Measurements from ENCODE around the gene TUBE1.
A peak's percentile ranks its signal among the peaks of the same experiment; 100 is the strongest.

TUBE1 gene

GRCh38 chr6:112030206-112030960 is 56.9 kb downstream of the TUBE1 start:
- no peak for ATAC-seq (ENCODE audit: insufficient read depth, low read depth)
- H3K79me2 ChIP-seq (ENCODE audit: insufficient read depth, low read length), result no peaks in the 10 kb centered on the region
- no peak overlapping the region for H2AFZ ChIP-seq (ENCODE audit: low read depth, low read length)
- H3K27me3 ChIP-seq (ENCODE audit: insufficient read depth, low read length, poor library complexity), result no peaks in the 10 kb centered on the region
- no peaks in the 10 kb centered on the region for H4K20me1 ChIP-seq (ENCODE audit: insufficient read depth, low read length)
- no peak overlapping the region for H3K4me2 ChIP-seq (ENCODE audit: insufficient read depth, low read length)
- no peak for DNase-seq
- H3K4me3 ChIP-seq (ENCODE audit: low read depth in 1 of 2, low read length in 2 of 2), result no peak overlapping the region
- H3K9ac ChIP-seq (ENCODE audit: low read depth, low read length), result no peak overlapping the region
- H3K9me3 ChIP-seq (ENCODE audit: insufficient read depth, low read length, severe bottlenecking), result no peaks in the 10 kb centered on the region
- no peak for TF ChIP-seq EZH2 (IDR thresholded peaks at IDR 0.05; ENCODE audit: borderline replicate concordance, low read depth, low read length, severe bottlenecking)
- TF ChIP-seq, protein P1, sequence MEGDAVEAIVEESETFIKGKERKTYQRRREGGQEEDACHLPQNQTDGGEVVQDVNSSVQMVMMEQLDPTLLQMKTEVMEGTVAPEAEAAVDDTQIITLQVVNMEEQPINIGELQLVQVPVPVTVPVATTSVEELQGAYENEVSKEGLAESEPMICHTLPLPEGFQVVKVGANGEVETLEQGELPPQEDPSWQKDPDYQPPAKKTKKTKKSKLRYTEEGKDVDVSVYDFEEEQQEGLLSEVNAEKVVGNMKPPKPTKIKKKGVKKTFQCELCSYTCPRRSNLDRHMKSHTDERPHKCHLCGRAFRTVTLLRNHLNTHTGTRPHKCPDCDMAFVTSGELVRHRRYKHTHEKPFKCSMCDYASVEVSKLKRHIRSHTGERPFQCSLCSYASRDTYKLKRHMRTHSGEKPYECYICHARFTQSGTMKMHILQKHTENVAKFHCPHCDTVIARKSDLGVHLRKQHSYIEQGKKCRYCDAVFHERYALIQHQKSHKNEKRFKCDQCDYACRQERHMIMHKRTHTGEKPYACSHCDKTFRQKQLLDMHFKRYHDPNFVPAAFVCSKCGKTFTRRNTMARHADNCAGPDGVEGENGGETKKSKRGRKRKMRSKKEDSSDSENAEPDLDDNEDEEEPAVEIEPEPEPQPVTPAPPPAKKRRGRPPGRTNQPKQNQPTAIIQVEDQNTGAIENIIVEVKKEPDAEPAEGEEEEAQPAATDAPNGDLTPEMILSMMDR (IDR thresholded peaks at IDR 0.05; ENCODE audit: borderline replicate concordance, extremely low read depth, low read length, poor library complexity, severe bottlenecking), result no peak
- peaks cover 29% of the 10 kb centered on the region for H3K4me1 ChIP-seq (ENCODE audit: insufficient read depth, low read length)
- H3K36me3 ChIP-seq (ENCODE audit: insufficient read depth, low read length), result no peaks in the 10 kb centered on the region
- no peak overlapping the region for H3K27ac ChIP-seq (ENCODE audit: low read length)

DNA sequence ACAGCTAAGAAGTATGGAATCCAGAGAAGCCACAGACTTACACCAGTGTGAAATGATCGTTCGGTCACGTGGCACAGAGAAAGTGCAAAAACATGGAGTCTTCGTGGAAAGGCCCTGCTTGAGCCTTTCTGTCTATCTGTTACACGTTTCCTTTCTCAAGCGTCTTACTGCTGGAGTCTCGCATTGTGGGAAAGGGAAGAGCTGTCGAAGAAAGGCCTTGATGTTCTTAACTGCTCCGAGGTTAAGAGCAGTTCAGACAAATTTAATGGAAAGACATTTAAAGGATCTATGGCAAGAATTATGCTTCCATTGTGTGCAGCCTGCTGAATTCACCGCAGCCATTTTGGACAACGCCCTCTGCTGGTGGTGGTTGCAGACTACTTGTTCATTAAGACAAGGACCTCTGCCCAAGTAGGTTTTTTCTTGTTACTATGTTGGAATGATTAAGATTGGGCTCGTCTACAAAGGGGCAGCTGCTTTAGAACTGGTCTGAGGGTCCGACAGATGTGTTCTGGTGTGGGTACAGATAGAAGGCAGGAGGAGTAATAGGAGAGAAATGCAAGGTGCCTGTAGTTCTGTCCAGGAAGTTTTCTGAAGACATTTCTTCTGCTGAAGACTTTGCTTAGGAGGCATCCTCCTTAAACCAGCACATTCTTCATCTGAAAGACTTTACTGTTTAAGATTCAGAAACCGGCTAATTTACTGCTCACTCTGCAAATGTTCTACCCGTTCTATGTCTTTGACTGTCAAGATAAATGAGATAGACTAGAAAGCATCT is 58.0 kb downstream of the TUBE1 start:
- Histone ChIP-seq H3K27ac (ENCODE audit: low read length) (peak overlapping the region; percentile 80), H3K9me3 (ENCODE audit: insufficient read depth, low read length, severe bottlenecking) (no peaks in the 10 kb centered on the region), H2AFZ (ENCODE audit: low read depth, low read length) (no peak overlapping the region), H3K36me3 (ENCODE audit: insufficient read depth, low read length) (no peaks in the 10 kb centered on the region), H3K79me2 (ENCODE audit: insufficient read depth, low read length) (no peaks in the 10 kb centered on the region), H3K4me1 (ENCODE audit: insufficient read depth, low read length) (peaks cover 29% of the 10 kb centered on the region), H4K20me1 (ENCODE audit: insufficient read depth, low read length) (no peaks in the 10 kb centered on the region), H3K9ac (ENCODE audit: low read depth, low read length) (no peak overlapping the region), H3K4me2 (ENCODE audit: insufficient read depth, low read length) (no peak overlapping the region), H3K4me3 (ENCODE audit: low read depth in 1 of 2, low read length in 2 of 2) (no peak overlapping the region), H3K27me3 (ENCODE audit: insufficient read depth, low read length, poor library complexity) (no peaks in the 10 kb centered on the region)
- ATAC-seq (ENCODE audit: insufficient read depth, low read depth) (no peak), DNase-seq (peak; percentile 71)
- no peak for TF ChIP-seq EZH2 (IDR thresholded peaks at IDR 0.05; ENCODE audit: borderline replicate concordance, low read depth, low read length, severe bottlenecking)
- TF ChIP-seq, protein P1 (IDR thresholded peaks at IDR 0.05; ENCODE audit: borderline replicate concordance, extremely low read depth, low read length, poor library complexity, severe bottlenecking), result peak; percentile 80

GRCh38 chr6:112027942-112028674 is 59.2 kb downstream of the TUBE1 start:
- peak overlapping the region; percentile 33 for H3K4me2 ChIP-seq (ENCODE audit: insufficient read depth, low read length)
- H3K27ac ChIP-seq (ENCODE audit: low read length), result peak overlapping the region; percentile 80
- H2AFZ ChIP-seq (ENCODE audit: low read depth, low read length), result 0 out of 2 replicates have a peak overlapping the region, but pooled peaks have one; percentile 13
- no peaks in the 10 kb centered on the region for H3K27me3 ChIP-seq (ENCODE audit: insufficient read depth, low read length, poor library complexity)
- no peak overlapping the region for H3K4me3 ChIP-seq (ENCODE audit: low read depth in 1 of 2, low read length in 2 of 2)
- H3K79me2 ChIP-seq (ENCODE audit: insufficient read depth, low read length), result no peaks in the 10 kb centered on the region
- TF ChIP-seq, protein P1 (IDR thresholded peaks at IDR 0.05; ENCODE audit: borderline replicate concordance, extremely low read depth, low read length, poor library complexity, severe bottlenecking), result no peak
- no peak for TF ChIP-seq EZH2 (IDR thresholded peaks at IDR 0.05; ENCODE audit: borderline replicate concordance, low read depth, low read length, severe bottlenecking)
- peaks cover 3% of the 10 kb centered on the region for H3K9me3 ChIP-seq (ENCODE audit: insufficient read depth, low read length, severe bottlenecking)
- peak overlapping the region; percentile 23; the same call in 1 of the 2 replicates for H3K9ac ChIP-seq (ENCODE audit: low read depth, low read length)
- peak; percentile 98 for ATAC-seq (ENCODE audit: insufficient read depth, low read depth)
- peak; percentile 76 for DNase-seq
- H3K4me1 ChIP-seq (ENCODE audit: insufficient read depth, low read length), result peaks cover 29% of the 10 kb centered on the region
- no peaks in the 10 kb centered on the region for H4K20me1 ChIP-seq (ENCODE audit: insufficient read depth, low read length)
- no peaks in the 10 kb centered on the region for H3K36me3 ChIP-seq (ENCODE audit: insufficient read depth, low read length)
